Ammon's horn (tissue), 1 donor: Measurements from ENCODE around the gene CENPT.

Source experiments
- DNase-seq: peaks from one replicate; pipeline ENCODE4 v3.0.0-alpha.2; 2016; ENCODE audit warnings: low spot score

Gene CENPT

GRCh38 chr16:67806428-67807147 lies 40.9 kb downstream of the CENPT start, which contains the start of the genes RANBP10 and TSNAXIP1:
RANBP10 (minus strand) TSS chr16:67806560; CDS start chr16:67806536, 24 bp downstream.
TSNAXIP1 (plus strand) TSS chr16:67806889; CDS start chr16:67807150, 261 bp downstream.
- DNase-seq, result peak; percentile 100

- no peak for DNase-seq
Observed at GRCh38 chr16:67805718-67806427, 41.6 kb downstream of the CENPT start.

- DNase-seq, result no peak
Observed at GRCh38 chr16:67804853-67805542, 42.5 kb downstream of the CENPT start.

- no peak for DNase-seq
Observed at GRCh38 chr16:67803894-67804293, 43.6 kb downstream of the CENPT start.

- no peak for DNase-seq
Observed at GRCh38 chr16:67801883-67802282, 45.6 kb downstream of the CENPT start.

GRCh38 chr16:67801241-67801640 lies 46.3 kb downstream of the CENPT start:
- no peak for DNase-seq

GRCh38 chr16:67800338-67800926 lies 47.1 kb downstream of the CENPT start:
- DNase-seq, result no peak

- DNase-seq, result no peak
Observed at GRCh38 chr16:67796099-67796718, 51.3 kb downstream of the CENPT start.

- DNase-seq, result no peak
Observed at GRCh38 chr16:67790071-67790470, 57.4 kb downstream of the CENPT start.

GRCh38 chr16:67786491-67786890 lies 61.0 kb downstream of the CENPT start:
- no peak for DNase-seq

- DNase-seq, result no peak
Observed at GRCh38 chr16:67783353-67783725, 64.2 kb downstream of the CENPT start.

GRCh38 chr16:67782567-67783352 lies 64.7 kb downstream of the CENPT start:
- DNase-seq, result no peak

GRCh38 chr16:67781565-67781921 lies 66.0 kb downstream of the CENPT start:
- no peak for DNase-seq

GRCh38 chr16:67780847-67781564 lies 66.5 kb downstream of the CENPT start:
- no peak for DNase-seq

GRCh38 chr16:67779256-67780014 lies 68.1 kb downstream of the CENPT start:
- DNase-seq, result no peak
